GM12872 (cell line): Measurements from ENCODE around the gene CHST3.

ENCODE experiments used
- TF ChIP-seq, protein P1 (sequence below): IDR thresholded peaks from 3 replicates; pipeline ENCODE4 v1.5.1; 2011; ENCODE audit warnings: low read depth, mild to moderate bottlenecking, low read length, moderate library complexity; ENCODE audit not compliant: insufficient read depth

The CHST3 gene

DNA sequence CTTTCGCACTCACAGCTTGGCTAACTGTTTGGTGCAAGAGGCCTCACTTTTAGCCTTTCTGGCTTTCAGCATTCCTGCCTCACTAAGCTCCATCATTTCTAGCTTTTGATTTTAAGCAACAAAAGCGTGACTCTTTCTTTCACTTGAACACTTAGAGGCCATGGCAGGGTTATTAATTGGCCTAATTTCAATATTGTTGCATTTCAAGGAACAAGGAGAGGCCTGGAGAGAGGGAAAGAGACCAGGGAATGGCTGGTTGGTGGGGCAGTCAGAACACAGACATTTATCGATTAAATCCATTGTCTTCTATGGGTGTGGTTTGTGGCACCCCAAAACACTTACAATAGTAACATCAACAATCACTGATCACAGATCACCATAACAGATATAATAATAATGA is 31.3 kb downstream of the CHST3 start:
- TF ChIP-seq, protein P1, sequence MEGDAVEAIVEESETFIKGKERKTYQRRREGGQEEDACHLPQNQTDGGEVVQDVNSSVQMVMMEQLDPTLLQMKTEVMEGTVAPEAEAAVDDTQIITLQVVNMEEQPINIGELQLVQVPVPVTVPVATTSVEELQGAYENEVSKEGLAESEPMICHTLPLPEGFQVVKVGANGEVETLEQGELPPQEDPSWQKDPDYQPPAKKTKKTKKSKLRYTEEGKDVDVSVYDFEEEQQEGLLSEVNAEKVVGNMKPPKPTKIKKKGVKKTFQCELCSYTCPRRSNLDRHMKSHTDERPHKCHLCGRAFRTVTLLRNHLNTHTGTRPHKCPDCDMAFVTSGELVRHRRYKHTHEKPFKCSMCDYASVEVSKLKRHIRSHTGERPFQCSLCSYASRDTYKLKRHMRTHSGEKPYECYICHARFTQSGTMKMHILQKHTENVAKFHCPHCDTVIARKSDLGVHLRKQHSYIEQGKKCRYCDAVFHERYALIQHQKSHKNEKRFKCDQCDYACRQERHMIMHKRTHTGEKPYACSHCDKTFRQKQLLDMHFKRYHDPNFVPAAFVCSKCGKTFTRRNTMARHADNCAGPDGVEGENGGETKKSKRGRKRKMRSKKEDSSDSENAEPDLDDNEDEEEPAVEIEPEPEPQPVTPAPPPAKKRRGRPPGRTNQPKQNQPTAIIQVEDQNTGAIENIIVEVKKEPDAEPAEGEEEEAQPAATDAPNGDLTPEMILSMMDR, result no peak

DNA sequence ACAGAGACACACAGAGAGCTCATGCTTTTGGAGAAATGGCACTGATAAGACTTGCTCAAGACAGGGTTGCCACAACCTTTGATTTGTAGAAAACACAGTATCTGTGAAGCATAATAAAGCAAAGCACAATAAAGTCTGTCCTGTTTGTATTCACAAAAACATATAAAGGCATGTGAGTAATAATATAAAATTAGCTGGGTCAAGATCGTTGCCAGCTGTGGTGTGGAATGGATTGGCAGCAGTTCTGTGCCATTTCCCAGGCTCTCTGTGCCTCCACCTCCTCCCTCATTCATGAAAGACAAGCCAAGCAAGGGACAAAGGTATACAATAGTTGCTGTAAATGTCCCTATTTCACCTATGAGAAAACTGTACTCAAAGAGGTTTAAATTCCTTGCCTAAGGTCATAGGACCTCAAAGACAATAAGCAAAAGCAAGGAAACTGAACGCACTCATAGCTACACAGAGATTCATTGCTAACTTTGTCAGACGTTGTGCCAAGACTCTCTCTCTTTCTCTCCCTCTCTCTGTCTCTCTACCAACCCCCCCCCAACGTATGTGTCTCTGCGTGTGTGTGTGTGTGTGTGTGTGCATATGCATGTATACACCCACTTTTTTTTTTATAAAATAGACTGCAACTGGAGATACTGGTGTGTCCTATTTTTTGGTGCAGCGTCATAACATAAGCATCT is 31.8 kb downstream of the CHST3 start:
- TF ChIP-seq, protein P1, result no peak

DNA sequence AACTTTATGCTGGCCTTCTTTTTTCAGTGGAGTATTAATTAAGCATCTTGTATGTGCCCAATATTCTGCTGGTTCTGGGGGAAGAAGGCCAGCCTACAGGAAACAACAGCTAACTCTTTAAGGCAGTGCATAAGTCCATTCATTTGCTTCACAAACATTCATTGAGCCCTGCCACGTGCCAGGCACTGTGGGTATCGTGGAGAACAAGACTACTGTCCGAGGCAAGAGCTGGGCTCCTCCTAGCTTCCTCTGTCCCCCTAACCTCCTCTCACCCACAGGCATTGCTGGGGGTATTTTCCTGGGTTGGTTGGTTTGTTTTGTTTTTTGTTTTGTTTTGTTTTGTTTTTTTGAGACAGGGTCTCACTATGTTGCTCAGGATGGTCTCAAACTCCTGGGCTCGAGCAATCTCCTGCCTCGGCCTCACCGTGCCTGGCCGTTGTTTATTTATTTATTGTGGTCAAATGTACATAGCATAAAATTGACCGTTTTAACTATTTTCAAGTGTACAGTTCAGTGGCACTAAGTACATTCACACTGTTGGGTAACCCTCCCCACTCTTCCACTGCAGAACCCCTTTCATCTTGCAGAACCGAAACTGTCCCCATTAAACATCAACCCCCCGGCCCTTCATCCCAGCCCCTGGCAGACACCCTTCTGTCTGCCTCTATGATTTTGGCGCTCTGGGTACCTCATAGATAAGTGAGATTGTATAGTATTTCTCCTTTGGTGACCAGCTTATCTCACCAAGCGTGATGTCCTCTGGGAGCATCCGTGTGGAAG is 32.6 kb downstream of the CHST3 start:
- TF ChIP-seq, protein P1, result no peak

DNA sequence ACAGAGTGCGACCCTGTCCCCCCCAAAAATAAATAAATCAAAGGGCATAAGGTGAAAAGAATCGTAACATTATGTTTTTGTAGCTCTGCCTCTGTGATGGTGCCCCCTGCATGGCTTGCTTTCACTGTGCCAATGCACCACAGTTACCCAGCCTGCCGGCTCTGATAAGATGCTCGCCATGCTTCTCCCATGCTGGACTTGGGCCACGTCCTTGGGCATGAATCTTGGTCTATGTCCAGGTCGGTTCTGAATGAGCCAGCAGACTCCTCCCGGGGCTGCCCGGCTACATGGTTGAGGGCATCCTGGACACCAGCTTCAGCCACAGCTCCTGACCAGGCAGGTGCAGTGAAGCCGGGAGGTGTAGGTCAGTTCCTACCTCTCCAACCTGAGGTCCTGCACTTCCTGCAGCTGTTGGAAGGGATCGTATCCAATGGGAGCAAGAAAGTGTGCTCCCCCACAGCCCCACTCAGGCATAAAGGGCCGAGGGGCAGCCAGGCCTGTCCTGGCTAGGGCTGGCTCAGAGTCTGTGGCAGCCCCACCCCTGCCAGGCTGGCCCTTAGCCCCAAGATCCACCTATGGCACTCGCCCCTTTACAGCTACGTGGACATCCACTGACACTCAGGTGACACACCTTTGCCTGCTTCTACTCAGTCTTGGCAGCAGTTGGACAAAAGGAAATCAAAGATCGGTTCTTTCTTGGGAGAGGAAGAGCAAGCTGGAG is 34.1 kb downstream of the CHST3 start:
- TF ChIP-seq, protein P1, result no peak

DNA sequence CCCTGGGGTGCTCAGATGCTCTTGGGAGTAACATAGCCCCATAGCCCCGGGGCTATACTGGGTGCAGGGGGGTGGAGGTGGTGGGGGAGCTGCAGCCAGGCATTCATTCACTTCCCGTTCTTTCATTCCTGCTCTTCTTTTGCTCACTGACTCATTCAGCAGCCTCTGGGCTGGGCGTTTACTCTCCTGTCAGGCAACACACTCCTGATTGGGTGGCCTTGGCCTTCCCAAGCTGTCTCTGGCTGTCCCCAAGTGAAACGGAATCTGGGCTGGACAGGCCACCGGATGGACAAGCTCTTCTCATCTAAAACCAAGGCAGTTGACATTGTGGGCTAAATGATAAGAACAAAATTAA is 34.6 kb downstream of the CHST3 start:
- TF ChIP-seq, protein P1, result no peak

DNA sequence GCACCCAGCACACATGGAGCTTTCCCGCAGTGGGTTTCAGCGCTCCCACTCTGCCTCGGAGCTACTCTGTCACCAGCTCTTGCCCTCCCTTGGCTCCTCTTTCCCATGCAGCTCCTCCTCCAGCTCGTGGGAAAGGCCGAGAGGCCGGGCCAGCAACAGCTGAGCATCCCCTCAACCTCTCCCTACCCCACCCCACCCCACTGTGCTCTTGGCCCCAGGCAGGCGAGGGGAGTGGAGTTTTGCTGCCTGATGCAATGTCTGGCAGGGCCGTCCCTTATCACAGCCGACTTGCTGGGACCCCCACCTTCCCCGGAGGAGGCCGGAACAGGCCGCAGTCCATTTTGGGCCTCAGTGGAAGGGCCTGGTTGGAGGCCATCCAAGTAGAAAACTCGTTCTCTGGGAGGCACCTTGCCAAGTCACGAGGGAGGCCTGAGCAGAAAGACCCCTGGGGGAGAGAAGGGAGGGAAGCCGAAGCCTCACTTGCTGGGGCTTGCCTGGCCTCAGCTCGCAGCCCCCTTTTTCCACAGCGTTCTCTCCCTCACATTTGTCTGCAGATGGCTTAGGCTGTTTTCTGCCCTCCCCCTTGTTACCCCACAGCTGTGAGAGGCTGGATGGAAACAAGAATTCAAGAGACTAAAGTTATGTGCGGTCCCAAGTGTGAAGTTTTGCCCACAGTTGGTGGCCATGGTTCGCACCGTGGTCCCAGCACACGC is 35.3 kb downstream of the CHST3 start:
- TF ChIP-seq, protein P1, result no peak
